Stimulated activated CD8-positive, alpha-beta memory T cell treated with anti-CD3 and anti-CD28 coated beads, Interleukin-12 subunit alpha, Interleukin-12 subunit beta, amount 100 ng/mL, for 1 hour (primary cell): Measurements from ENCODE around the gene TNPO3.

Experiments used
- DNase-seq: peaks from one replicate; pipeline ENCODE4 v3.0.0-alpha.2; 2020; ENCODE audit warnings: low read depth

TNPO3 gene

DNA sequence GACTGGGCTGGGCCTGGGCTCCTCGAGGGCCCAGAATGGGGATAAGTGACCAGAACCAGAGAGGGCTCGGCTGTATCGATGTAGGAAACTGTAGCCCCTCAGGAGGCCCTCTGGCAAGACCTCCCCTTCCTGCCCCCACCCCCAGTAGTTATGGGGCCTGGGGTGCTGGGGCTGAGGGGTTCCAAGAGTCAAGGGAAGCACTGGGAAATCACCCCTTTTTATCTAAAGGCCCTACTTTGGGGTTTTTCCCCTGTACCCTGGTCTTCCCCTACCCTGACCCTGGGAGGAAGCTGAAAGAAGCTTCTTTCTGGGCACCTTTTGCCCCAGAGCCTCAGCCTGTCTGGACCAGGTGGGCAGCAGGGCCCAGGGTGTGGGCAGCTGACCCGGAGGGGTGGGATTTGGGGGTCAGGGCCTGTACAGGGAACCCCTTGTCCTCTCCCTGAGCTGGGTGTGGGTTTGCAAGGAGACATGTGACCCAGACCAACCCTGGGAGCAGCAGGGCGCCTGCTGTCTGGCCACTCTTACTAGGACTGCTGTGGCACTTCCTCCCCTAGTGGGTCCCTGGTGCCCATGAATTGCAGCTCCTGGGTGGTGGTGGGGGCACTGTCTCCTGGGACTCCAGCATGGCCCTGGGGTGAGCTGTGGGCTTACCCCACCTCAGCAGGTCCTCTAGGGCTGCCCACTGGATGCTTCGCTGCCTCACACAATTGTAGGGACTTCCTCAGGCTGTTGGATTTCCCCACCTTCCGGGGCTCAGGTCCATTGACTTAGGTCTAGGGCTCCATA, 115.6 kb downstream of the TNPO3 start:
- DNase-seq: no peak

- DNase-seq: no peak
Observed at GRCh38 chr7:128938544-128939074, 116.3 kb downstream of the TNPO3 start.

DNA sequence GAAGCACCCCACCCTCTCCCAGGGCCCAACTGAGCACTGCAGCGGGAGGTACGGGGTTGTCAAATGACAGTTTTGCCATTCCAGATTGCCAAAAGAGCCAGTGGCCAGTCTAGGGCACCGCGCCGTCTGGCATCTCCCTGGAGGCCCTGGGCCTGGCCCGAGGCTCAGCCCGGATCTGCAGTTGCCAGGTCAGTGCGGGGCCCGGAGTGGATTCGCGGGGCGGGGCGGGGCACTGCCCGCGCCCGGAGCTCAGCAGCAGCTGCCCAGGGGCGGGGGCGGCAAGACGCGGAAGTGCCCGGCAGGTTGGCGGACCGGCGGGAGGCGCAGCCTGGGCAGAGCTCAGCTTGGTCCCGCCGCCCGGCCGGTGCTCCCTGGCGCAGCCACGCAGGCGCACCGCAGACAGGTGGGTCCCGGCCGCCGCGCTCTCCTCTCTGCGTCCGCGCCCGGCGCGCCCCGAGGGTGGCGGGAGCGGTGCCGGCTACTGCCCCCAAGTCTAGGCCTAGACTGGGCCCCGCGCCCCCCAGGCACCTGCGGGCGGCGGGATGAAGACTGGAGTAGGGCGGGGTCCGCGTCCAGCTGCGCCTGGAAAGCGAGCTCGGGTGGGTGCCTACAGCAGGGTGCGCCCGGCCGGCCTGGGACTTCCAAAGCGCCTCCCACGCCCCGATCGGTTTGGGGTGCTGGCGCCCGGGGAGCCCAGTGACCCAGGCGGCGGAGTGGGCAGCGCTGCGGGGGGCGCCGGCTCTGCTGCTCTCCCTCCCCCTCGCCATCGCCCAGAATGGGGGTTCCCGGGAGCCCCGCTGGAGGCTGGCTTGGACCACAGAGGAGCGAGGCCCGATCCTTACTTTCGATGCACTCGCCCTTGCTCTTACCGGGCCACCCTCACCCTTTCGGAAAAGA, 117.0 kb downstream of the TNPO3 start, which contains the start of gene IRF5:
Gene IRF5, plus strand, starts transcription at position 281 of the 897 bp plus-strand sequence. CDS start 4,155 bp downstream, outside the sequence.
- no peak for DNase-seq

GRCh38 chr7:128937271-128937646, 117.7 kb downstream of the TNPO3 start:
- DNase-seq: no peak

DNA sequence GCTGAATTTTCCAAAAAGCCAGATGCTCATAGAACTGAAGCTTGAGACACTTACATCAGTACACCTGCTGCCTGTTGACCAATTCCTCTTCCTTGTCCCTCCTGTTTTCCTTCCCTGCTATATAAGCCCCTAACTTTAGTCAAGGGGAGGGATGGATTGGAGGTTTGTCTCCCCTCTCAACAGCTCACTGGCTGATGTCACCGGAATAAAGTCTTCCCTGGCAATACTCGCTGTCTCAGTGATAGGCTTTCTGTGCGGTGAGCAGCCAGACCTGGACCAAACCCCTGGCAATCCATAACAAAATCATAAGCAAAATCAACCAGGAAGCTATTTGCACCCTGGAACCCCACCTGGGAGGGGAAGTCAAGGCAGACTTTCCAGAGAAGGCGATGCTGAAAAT, 118.1 kb downstream of the TNPO3 start:
- DNase-seq: no peak

DNA sequence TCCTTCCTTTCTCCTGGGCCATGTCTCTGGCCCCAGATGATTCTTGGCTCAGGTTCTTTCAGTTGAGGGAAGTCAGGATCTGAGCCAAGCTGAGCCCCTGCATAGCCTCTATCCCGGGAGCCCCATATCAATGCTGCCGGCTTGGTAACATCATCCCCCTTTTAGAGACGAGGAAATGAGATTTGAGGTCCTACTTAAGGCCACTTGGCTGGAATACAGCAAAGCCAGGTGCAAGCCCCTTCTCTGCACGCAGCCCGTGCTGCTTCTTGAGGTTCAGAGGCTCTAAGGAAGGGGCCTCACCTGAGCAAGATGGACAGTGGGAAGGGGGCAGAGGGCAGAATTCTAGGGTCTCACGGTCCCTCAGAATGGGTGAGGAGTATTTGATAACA, 119.6 kb downstream of the TNPO3 start:
- no peak for DNase-seq

GRCh38 chr7:128934361-128935341, 120.3 kb downstream of the TNPO3 start:
- DNase-seq: no peak

DNA sequence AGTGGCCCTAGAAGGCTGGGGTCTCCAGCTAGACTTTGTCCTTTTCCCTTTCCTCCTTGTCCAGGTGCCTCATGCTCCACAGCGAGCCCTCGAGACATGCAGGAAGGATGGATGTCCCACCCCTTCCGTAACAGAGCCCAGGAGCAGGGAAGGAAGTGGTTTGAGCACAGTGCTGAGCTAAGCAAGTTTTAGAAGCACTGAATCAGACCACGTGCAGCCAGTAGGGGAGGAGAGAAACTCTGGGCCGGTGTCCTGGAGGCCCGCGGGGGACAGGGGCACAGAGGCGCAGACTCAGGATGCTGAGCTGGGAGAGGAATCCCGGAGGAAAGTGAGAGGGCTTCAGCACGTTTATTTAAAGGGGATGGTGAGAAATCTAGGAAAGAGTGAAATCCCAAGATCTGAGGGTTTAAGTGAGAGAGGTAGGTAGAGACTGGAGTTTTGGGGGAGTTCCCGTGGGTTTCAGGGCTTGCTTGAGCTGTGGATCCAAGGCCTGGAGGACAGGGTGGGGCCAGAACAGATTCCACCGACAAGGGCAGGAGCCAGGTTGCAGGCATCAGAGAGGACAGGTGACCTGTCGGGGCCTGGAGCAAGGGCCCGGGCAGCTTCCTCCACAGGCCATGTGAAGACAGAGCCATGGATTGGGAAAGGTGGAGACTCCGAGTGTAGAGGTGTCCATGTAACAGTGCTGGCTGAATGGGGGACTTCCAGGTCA, 121.6 kb downstream of the TNPO3 start:
- no peak for DNase-seq

GRCh38 chr7:128932862-128933179, 122.1 kb downstream of the TNPO3 start:
- no peak for DNase-seq

- DNase-seq: no peak
Observed at GRCh38 chr7:128931965-128932861, 122.7 kb downstream of the TNPO3 start.

GRCh38 chr7:128931190-128931798, 123.6 kb downstream of the TNPO3 start:
- DNase-seq: no peak

DNA sequence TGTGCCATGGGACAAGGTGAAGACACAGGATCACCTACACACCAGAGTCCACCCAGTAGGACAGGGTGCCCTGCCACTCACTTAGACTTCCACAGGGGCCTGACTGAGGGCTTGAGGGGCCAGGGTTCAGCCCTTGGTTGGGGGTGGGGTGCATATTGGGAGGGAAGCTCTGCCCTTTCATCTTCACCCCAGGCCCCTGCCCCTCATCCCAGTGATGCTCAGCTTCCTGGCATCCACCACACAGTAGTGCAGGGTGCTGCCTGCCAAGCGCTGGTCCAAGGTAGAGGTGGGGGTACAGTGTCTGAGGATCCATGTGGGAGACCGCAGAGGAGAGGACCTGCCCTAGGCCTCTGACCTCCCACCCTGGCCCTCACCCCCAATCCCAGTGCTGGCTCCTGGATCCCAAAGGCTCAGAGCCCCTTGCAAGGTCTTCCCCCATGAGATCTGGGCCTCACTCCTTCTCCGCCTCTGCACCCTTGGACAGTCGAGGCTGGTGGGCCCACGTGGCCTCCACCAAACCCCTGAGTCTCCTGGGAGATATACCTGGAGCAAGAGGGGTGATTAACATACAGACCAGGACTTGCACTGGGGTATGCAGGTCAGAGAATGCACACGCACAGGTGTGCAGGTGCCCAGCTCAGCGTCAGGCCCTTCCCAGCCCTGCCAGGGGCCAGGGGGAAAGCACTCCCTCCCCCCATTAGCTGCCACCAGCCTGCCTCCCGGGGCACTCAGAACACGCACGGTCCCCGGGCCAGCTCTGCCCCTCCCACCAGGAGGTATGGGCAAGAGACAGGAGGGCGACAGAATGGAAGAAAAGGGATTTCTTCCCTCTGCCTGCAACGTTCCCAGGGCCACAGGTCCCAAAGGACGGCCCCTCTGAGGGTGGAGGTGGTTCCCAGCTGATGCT, 125.8 kb downstream of the TNPO3 start:
- DNase-seq: no peak

GRCh38 chr7:128928159-128928813, 126.6 kb downstream of the TNPO3 start:
- no peak for DNase-seq

DNA sequence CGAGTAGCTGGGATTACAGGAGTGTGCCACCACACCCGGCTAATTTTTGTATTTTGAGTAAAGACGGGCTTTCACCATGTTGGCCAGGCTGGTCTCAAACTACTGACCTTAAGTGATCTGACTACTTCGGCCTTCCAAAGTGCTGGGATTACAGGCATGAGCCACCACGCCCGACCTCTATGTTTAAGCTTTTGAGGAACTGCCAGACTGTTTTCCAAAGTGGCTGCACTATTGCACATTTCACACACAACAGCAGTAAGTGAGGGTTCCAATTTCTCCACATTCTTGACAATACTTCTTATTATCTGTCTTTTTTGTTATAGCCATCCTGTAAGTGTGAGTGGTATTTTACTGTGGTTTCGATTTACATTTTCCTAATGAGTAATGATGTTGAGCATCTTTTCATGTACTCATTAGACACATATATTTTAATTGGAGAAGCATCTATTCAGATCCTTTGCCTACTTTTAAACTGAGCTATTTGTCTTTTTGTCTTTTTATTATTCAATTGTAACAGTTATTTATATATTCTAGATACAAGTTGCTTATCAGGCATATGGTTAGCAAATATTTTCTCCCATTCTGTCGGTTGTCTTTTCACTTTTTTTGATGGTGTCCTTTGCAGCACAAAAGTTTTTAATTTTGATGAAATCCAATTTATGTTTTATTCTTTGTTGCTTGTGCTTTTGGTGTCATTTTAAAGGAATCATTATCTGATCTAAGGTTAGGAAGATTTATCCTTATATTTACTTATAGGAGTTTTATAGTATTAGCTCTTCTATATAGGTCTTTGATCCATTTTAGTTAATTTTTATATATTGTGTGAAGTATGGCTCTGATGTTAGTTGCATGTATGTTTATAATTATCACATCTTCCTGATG, 130.0 kb downstream of the TNPO3 start:
- DNase-seq: no peak

GRCh38 chr7:128923411-128923800, 131.5 kb downstream of the TNPO3 start:
- no peak for DNase-seq

GRCh38 chr7:128922496-128923410, 132.2 kb downstream of the TNPO3 start:
- DNase-seq: no peak
